B cell (primary cell): ENCODE data around the gene KLHL17. TPM values are rescaled to one million over a fixed set of nuclear protein-coding genes. Genes with fewer than 3 reads are reported as not detected.

ENCODE experiments used
- ATAC-seq: fragments of 200-7000 bp; cut with Tn5 transposase; one replicate; pipeline ENCODE4 v1.10.0; 2021; ENCODE audit warnings: low read depth, mild to moderate bottlenecking, moderate number of reproducible peaks, moderate library complexity
- CTCF ChIA-PET: fragments of 350-600 bp; sonication (Branson Sonifier 250); formaldehyde crosslinking; loops from one replicate; lab custom pipeline; 2021; ENCODE audit warnings: antibody characterized with exemption, inconsistent platforms; lab: Charles Lee
- POLR2A ChIA-PET: fragments of 350-600 bp; sonication (Branson Sonifier 250); formaldehyde crosslinking; loops from one replicate; lab custom pipeline; 2021; ENCODE audit warnings: antibody characterized with exemption; lab: Charles Lee
- DNase-seq: peaks from one replicate; pipeline ENCODE4 v3.0.0; 2013
- H2AFZ ChIP-seq: 2 replicates; pipeline ENCODE4 v1.6.1; 2012; ENCODE audit warnings: mild to moderate bottlenecking, low read depth, low read length; ENCODE audit not compliant: insufficient read depth, poor library complexity, severe bottlenecking
- H3K27ac ChIP-seq, 2 donors: 1 replicate in 1 of 2; 2 replicates in 1 of 2; pipeline ENCODE4 v1.5.1; 2012 to 2013; ENCODE audit warnings: low read length in 2 of 2, mild to moderate bottlenecking in 2 of 2, moderate library complexity in 1 of 2
- H3K27me3 ChIP-seq, 4 experiments: fragments of 200-600 bp in 1 of 4; sonication (generic) in 1 of 4; replicated peaks in 1 of 4; 1 replicate in 2 of 4; 2 replicates in 2 of 4; pipeline versions ENCODE4 v1.6.1 to v1.7.0; 2013 to 2016; ENCODE audit warnings: low read length in 3 of 4, mild to moderate bottlenecking in 2 of 4, mixed read lengths in 1 of 4, moderate library complexity in 1 of 4; ENCODE audit not compliant: insufficient read depth in 4 of 4, control insufficient read depth in 3 of 4; ENCODE audit errors: control extremely low read depth in 1 of 4
- H3K36me3 ChIP-seq, 2 experiments: replicated peaks in 1 of 2; 1 replicate in 1 of 2; 2 replicates in 1 of 2; pipeline versions ENCODE4 v1.6.1 to v1.7.1; 2013; ENCODE audit warnings: low read length in 1 of 2; ENCODE audit not compliant: insufficient read depth in 2 of 2, control insufficient read depth in 1 of 2; ENCODE audit errors: control extremely low read depth in 1 of 2, extremely low read depth in 1 of 2
- H3K4me1 ChIP-seq, 2 donors: fragments of 200-600 bp in 1 of 2; sonication (generic) in 1 of 2; 1 replicate in 1 of 2; 2 replicates in 1 of 2; pipeline versions ENCODE4 v1.5.1 to v1.6.1; 2013 to 2017; ENCODE audit warnings: low read length in 2 of 2; ENCODE audit not compliant: control insufficient read depth in 2 of 2, insufficient read depth in 2 of 2
- H3K4me2 ChIP-seq: replicated peaks from 2 replicates; pipeline ENCODE3; 2012; ENCODE audit warnings: mild to moderate bottlenecking, low read depth, low read length; ENCODE audit not compliant: poor library complexity, severe bottlenecking
- H3K4me3 ChIP-seq, 5 experiments: fragments of 200-600 bp in 1 of 5; sonication (generic) in 1 of 5; 1 replicate in 3 of 5; 2 replicates in 2 of 5; pipeline versions ENCODE4 v1.5.1 to v1.7.0; 2011 to 2016; ENCODE audit warnings: low read length in 4 of 5, mild to moderate bottlenecking in 4 of 5, low read depth in 2 of 5, control low read depth in 1 of 5, moderate library complexity in 1 of 5; ENCODE audit not compliant: insufficient read depth in 1 of 5; ENCODE audit errors: control extremely low read depth in 1 of 5, extremely low read depth in 1 of 5
- H3K79me2 ChIP-seq: fragments of 200-600 bp; sonication (generic); one replicate; pipeline ENCODE4 v1.6.0; 2016; ENCODE audit warnings: low read length; ENCODE audit not compliant: control insufficient read depth, insufficient read depth
- H3K9ac ChIP-seq: fragments of 200-600 bp; sonication (generic); 2 replicates; pipeline ENCODE4 v1.6.1; 2017; ENCODE audit warnings: mild to moderate bottlenecking, low read length, moderate library complexity
- H3K9me3 ChIP-seq, 3 donors: one replicate each; pipeline versions ENCODE4 v1.6.1 to v1.7.1; 2013; ENCODE audit warnings: low read length in 2 of 3; ENCODE audit not compliant: control insufficient read depth in 2 of 3, insufficient read depth in 1 of 3; ENCODE audit errors: control extremely low read depth in 1 of 3
- H4K20me1 ChIP-seq: 2 replicates; pipeline ENCODE4 v1.6.0; 2012; ENCODE audit warnings: mild to moderate bottlenecking, low read length; ENCODE audit not compliant: insufficient read depth, control insufficient read depth, poor library complexity, severe bottlenecking
- H3K27ac Mint-ChIP-seq: one replicate; pipeline ENCODE4 v1.8.0; 2021; ENCODE audit warnings: mixed read lengths
- H3K27me3 Mint-ChIP-seq: one replicate; pipeline ENCODE4 v1.8.0; 2021; ENCODE audit warnings: mixed read lengths
- H3K4me1 Mint-ChIP-seq: one replicate; pipeline ENCODE4 v1.8.0; 2021; ENCODE audit warnings: mixed read lengths
- H3K4me3 Mint-ChIP-seq: one replicate; pipeline ENCODE4 v1.8.0; 2021; ENCODE audit warnings: mixed read lengths
- H3K9me3 Mint-ChIP-seq: one replicate; pipeline ENCODE4 v1.8.0; 2022; ENCODE audit warnings: mixed read lengths; ENCODE audit not compliant: insufficient read depth
- CTCF ChIP-seq: fragments of 200-600 bp; IDR thresholded peaks from one replicate; pipeline ENCODE4 v1.8.0; 2022; ENCODE audit warnings: antibody characterized with exemption, mild to moderate bottlenecking
- EZH2 ChIP-seq: IDR thresholded peaks from 2 replicates; pipeline ENCODE4 v1.6.1; 2012; ENCODE audit warnings: borderline replicate concordance, low read depth, mild to moderate bottlenecking, moderate library complexity, low read length; ENCODE audit not compliant: insufficient read depth, poor library complexity, severe bottlenecking
- WGBS: methylation state at CpG from one replicate; pipeline ENCODE4 v1.1.5; 2013; ENCODE audit warnings: missing lambda C conversion rate; ENCODE audit not compliant: insufficient coverage; 5-methylcytosine and 5-hydroxymethylcytosine counted together
- intact Hi-C: fragments of 100-400 bp; cut with micrococcal nuclease; formaldehyde crosslinking; loops from one replicate; pipeline ENCODE4 v1.10.0; 2022
- polyA plus RNA-seq: library from polyadenylated mRNA; depleted of rRNA; stranded (reverse); fragments of >200 nt; gene quantifications from 2 replicates; pipeline ENCODE4 v1.2.3, GENCODE V29; 2012
- total RNA-seq, 2 donors: library from RNA; stranded (reverse); fragments of 120-200 nt in 1 of 2; gene quantifications; 1 replicate in 1 of 2; 2 replicates in 1 of 2; pipeline versions ENCODE4 v1.2.3 to v1.2.4, GENCODE V29; 2013 to 2022

KLHL17 gene
- total and polyA plus RNA-seq, 2 donors (not counting 1 experiment from before 2014, with no cell fraction given) = 30.1 to 57.5 TPM

- 85% methylated on average over 42 of the region's 43 CpGs for WGBS
Observed at GRCh38 chr1:982765-983436, 22.5 kb downstream of the KLHL17 start.

More at GRCh38 chr1:982765-983436, 22.5 kb downstream of the KLHL17 start:
- Histone ChIP-seq H3K79me2 (no peaks in the 10 kb centered on the region), H3K9me3 (peaks cover 0 to 3% (median 0%) of the 10 kb centered on the region in 3 donors), H4K20me1 (no peaks in the 10 kb centered on the region), H3K27me3 (peaks cover 0 to 28% (median 0%) of the 10 kb centered on the region in 4 experiments), H3K9ac (no peak overlapping the region), H3K4me1 (peaks cover 0 to 3% of the 10 kb centered on the region in 2 donors), H3K36me3 (no peaks in the 10 kb centered on the region), H2AFZ (no peak overlapping the region), H3K4me2 (no peak overlapping the region), H3K4me3 (no peak overlapping the region), H3K27ac (no peak overlapping the region)
- DNase-seq (no peak), ATAC-seq (no peak)
- POLR2A ChIA-PET = interaction anchor here (0.6 to 0.8 kb wide), 2 partner anchors 74 to 81 kb away, joined by 3 to 5 read pairs; no protein-coding TSS in a partner anchor
- no peak overlapping the region for H3K27ac Mint-ChIP-seq
- TF ChIP-seq EZH2 = no peak
- no peak for TF ChIP-seq CTCF
- intact Hi-C loops = no loop called here
- peaks cover 33% of the 10 kb centered on the region for H3K27me3 Mint-ChIP-seq
- no peak overlapping the region for H3K4me3 Mint-ChIP-seq
- CTCF ChIA-PET = interaction anchor here (0.6 to 3.8 kb wide), 14 partner anchors 16 to 521 kb away, joined by 3 to 32 read pairs (median 4); partner anchors contain the start of genes AGRN, ISG15 and PLEKHN1
- H3K4me1 Mint-ChIP-seq = no peaks in the 10 kb centered on the region
- no peaks in the 10 kb centered on the region for H3K9me3 Mint-ChIP-seq
